SKM-1 treated with dmso at 0.1 percent for 144 hours (cell line): Measurements from ENCODE around the gene UTF1.

ENCODE experiments used
- DNase-seq: peaks from one replicate; lab custom pipeline; 2025; ENCODE audit not compliant: unreplicated experiment; lab: John Stamatoyannopoulos, UW

The UTF1 gene

DNA sequence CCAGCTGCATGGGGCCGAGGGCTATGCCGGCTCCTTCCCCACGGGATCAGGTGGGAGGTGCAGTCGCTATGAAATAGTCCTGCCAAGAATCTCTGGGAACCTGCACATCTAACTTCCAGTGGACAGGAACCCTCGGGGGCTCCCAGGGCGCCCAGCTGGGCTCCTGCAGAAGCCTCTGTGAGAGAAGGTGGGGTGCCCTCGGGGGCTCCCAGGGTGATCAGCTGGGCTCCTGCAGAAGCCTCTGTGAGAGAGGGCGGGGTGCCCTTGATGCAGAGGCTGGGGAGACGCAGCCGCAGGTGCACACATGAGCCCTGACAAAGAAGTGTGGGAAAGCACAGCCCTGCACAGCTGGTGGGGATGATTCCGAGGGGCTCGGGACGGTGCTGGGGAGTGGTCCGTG lies 13.6 kb downstream of the UTF1 start:
- DNase-seq = no peak

GRCh38 chr10:133245439-133246235 lies 15.6 kb downstream of the UTF1 start:
- no peak for DNase-seq

- no peak for DNase-seq
Observed at GRCh38 chr10:133246236-133246626, 16.2 kb downstream of the UTF1 start.

DNA sequence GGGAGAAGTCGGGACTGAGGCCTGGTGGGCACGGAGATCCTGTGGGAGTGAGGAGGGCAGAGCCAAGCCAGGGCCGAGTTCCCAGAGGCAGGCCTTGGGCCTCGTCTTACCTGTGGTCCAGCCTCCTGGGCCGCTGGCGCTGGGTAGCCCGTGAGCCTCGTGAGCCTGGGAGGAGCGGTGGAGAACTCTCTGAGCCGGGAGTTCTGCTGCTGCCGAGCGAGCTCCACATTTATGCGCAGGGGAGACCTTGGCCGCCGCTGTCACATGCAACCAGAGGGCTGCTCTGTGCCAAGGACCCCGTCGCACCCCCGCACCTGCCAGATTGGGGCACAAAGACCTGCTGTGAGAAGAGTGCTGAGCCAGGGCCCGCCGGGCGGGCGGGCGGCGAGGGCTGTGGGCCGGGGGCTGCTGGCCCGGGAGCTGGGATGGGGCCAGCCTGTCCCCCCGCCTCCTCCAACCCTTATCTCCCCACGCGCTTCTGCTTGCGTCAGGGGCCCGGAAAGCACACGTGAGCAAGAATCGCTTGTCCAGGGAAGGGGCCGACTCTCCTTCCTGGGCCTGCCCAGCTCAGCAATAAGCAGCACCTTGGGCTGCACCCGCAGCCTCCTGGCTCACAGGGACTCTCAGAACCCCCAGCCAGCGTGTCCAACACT lies 17.8 kb downstream of the UTF1 start:
- DNase-seq = no peak

- no peak for DNase-seq
Observed at GRCh38 chr10:133248334-133248715, 18.3 kb downstream of the UTF1 start.

DNA sequence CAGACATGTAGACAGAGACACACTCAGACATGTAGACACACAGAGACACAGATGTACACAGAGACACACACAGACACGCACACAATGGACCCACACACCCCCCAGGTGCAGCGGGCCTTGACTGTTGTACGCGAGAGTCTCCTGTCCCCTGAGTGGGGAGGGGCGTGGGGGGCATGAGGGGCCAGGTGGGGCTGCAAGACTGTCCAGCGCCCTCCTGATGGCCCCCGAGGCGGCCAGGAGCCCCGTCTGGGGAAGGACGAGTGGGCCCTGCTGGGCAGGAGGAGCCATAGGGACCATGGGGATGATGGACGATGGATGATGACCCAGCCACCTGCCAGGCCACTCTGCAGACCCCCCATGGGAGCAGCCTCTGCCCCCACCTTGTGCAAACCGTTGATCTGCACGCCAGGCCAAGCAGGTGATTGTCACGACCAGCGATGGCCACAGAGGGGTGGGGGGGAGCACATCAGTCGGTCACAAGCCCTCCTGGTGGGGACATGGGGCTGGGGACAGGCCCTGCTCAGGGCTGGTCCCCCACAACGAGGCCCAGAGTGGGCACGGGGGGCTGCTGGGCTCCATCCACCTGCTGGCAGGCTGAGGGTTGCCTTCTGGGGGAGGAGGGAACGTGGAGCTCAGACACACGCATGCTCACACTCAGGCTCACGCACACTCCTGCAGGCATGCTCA lies 19.2 kb downstream of the UTF1 start:
- no peak for DNase-seq

DNA sequence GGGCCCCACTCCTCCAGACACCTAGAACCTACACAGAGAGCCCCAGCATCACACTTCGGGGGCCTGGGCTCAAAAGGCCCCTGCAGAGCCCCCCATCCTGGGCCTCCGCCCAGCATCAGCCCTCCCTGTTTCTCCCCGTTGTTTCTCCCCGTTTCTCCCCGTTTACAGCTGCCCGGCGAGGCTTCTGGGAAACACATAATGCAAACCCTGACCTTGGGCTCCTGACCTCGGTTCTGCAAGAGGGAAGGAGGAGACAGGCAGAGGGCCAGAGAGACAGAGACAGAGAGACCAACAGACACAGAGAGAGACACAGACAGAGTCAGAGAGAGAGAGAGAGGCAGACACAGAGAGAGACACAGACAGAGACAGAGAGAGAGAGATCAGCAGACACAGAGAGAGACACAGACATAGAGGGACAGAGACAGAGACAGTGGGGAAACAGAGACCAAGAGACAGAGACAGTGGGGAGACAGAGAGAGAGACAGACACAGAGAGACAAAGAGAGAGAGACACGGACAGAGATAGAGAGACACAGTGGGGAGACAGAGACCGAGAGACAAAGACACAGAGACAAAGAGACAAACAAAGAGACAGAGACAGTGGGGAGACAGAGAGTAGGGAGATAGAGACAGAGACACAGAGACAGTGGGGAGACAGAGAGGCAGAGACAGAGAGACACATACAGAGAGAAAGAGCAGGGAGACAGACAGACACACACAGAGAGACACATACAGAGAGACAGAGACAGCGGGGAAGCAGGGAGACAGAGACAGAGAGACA lies 20.1 kb downstream of the UTF1 start:
- DNase-seq = no peak

- no peak for DNase-seq
Observed at GRCh38 chr10:133251388-133252222, 21.6 kb downstream of the UTF1 start.

DNA sequence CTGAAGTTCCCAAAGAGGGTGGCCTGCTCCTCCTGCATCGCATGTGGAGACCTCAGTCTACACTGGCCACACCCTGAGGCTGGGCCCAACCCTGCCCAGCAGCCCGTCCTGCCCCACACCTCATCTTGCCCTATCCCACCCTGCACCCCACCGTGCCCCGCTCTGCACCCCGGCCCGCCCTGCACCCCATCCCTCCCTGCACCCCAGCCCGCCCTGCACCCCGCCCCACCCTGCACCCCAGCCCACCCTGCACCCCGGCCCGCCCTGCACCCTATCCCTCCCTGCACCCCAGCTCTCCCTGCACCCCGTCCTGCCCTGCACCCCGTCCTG lies 22.2 kb downstream of the UTF1 start:
- DNase-seq = no peak

DNA sequence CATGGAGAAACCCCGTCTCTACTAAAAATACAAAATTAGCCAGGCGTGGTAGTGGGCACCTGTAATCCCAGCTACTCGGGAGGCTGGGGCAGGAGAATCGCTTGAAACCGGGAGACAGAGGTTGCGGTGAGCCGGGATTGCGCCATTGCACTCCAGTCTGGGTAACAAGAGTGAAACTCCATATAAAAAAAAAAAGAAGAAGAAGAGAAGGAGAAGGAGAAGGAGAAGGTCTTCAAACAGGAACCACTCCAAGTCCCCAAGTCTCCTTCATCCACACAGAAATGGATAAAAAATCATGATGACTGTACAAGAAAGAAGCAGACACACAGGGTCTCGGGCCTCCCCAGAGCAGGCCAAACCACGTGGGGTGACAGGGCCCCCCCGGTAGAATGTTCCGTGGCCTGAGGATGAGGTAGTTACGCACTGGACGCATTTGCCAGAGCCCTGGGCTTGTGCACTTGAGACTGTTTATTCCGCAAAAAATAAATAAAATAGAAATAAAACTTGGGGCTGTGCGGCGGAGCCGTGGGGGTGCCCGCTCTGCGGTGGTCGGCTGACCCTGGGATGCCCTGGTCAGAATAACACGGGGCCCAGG lies 23.4 kb downstream of the UTF1 start:
- peak; percentile 51 for DNase-seq

- no peak for DNase-seq
Observed at GRCh38 chr10:133254421-133255120, 24.6 kb downstream of the UTF1 start.

- no peak for DNase-seq
Observed at GRCh38 chr10:133255323-133255722, 25.3 kb downstream of the UTF1 start.

GRCh38 chr10:133257489-133258065 lies 27.6 kb downstream of the UTF1 start:
- peak; percentile 55 for DNase-seq

- DNase-seq = no peak
Observed at GRCh38 chr10:133258066-133258817, 28.2 kb downstream of the UTF1 start.

DNA sequence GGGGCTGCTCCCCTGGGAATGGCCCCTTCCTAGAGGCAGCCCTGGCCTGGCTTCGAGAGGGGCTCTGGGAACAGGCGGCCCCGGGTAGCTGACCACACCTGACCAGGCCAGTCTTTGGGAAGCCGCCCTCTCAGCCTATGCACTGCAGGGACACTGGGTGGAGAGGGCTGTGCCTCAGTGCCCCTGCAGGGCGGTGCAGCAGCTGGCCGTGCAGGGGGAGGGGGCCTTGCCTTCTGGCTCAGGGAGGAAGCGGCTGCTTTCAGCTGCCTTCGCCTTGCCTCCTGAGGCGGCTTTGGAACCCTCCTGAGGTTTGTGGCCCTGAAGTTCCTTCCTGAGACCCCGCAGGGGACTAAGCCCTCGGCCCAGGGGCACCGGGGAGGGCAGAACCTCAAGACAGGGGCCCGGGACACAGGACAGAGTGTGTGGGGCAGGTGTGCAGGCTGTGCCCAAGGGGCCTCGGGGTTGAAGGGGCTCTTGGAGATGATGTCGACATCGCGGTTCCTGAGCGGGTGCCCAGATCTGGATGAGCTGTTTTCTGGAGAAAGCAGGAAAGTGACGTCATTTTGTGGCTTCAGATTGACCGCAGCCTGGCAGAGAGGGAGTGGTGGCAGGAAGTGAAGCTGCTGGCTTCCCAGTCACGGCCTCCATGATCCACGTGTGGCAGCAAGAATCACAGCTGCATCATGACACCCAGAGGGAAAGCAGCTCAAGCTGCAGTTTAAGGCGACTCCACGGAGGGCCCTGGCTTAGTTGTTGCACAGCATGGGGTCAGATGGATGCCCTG lies 29.0 kb downstream of the UTF1 start:
- peak; percentile 96 for DNase-seq

DNA sequence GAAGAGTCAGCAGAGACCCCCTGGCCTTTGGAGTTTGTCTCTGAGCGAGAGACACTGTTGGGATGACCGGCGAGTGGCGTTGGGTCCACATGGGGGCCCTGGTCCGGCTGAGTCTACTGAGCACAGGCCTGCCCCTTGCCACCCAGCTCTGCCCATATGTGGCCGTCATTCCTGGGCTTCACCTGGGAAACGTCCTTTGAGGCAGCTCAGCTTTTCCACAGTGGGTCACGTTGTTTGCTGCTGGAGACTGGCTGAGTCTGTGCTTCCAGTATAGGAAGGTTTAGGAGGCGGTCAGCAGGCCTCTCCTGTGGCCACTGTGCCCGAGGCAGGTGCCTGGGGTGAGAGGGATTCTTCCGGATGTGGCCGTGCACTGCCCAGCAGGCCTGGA lies 29.6 kb downstream of the UTF1 start:
- DNase-seq = no peak

- DNase-seq = peak; percentile 26
Observed at GRCh38 chr10:133260895-133261725, 31.1 kb downstream of the UTF1 start.
